HepG2 (cell line): ENCODE measurements around the gene DDX54. TPM values are rescaled to one million over a fixed set of nuclear protein-coding genes. Genes with fewer than 3 reads are reported as not detected.

ENCODE experiments used
- FLYWCH1 ChIP-seq: sonication (generic); formaldehyde crosslinking; IDR thresholded peaks from 2 replicates; pipeline ENCODE4 v1.8.1; 2023; ENCODE audit warnings: mild to moderate bottlenecking, missing genetic modification reagents
- RAD51 ChIP-seq: fragments of 450-650 bp; IDR thresholded peaks from 2 replicates; pipeline ENCODE4 v1.6.1; 2016; ENCODE audit warnings: borderline replicate concordance
- ZNF619 ChIP-seq: sonication (generic); formaldehyde crosslinking; IDR thresholded peaks from 2 replicates; pipeline ENCODE4 v1.4.0; 2020; ENCODE audit warnings: mild to moderate bottlenecking, missing genetic modification reagents
- polyA plus RNA-seq, 8 experiments: library from polyadenylated mRNA; depleted of rRNA in 3 of 8; stranded (reverse) in 7 of 8; unstranded in 1 of 8; fragments of >200 nt; fragmentation: Illumina TruSeq in 4 of 8; extraction: Trizol in 4 of 8; gene quantifications; 2 replicates each; pipeline versions ENCODE4 v1.2.1 to v1.2.3, GENCODE V29; 2011 to 2016; ENCODE audit warnings: low read depth in 4 of 8, missing spikeins in 1 of 8, mixed read lengths in 1 of 8; ENCODE audit not compliant: insufficient read depth in 1 of 8
- total RNA-seq, 5 experiments: library from RNA; depleted of rRNA; stranded (reverse); fragments of >200 nt; fragmentation: Illumina TruSeq; extraction: Trizol; gene quantifications; 2 replicates each; pipeline ENCODE4 v1.2.3, GENCODE V29; 2016; ENCODE audit warnings: low read depth in 1 of 5
- TF ChIP-seq, protein P1 (sequence below): conservative IDR thresholded peaks from 2 replicates; pipeline ENCODE4 v1.6.1; 2018; ENCODE audit warnings: missing genetic modification reagents
- TF ChIP-seq, protein P2 (sequence below): sonication (generic); formaldehyde crosslinking; IDR thresholded peaks from 2 replicates; pipeline ENCODE4 v1.8.1; 2023; ENCODE audit warnings: missing genetic modification reagents, inconsistent platforms, borderline replicate concordance
- TF ChIP-seq, protein P3 (sequence below), 2 experiments: sonication (generic) in 1 of 2; formaldehyde crosslinking in 1 of 2; IDR thresholded peaks; 2 replicates each; pipeline versions ENCODE4 v1.4.0 to v1.6.1; 2016 to 2020; ENCODE audit warnings: borderline replicate concordance in 1 of 2, low read depth in 1 of 2, mild to moderate bottlenecking in 1 of 2, missing genetic modification reagents in 1 of 2
- TF ChIP-seq, protein P4 (sequence below): sonication (generic); formaldehyde crosslinking; IDR thresholded peaks from 2 replicates; pipeline ENCODE4 v1.8.1; 2023; ENCODE audit warnings: mild to moderate bottlenecking, missing genetic modification reagents
- TF ChIP-seq, protein P5 (sequence below): sonication (generic); formaldehyde crosslinking; IDR thresholded peaks from 2 replicates; pipeline ENCODE4 v1.5.1; 2020; ENCODE audit warnings: mild to moderate bottlenecking, missing genetic modification reagents, borderline replicate concordance
- TF ChIP-seq, protein P6 (sequence below): sonication (generic); formaldehyde crosslinking; IDR thresholded peaks from 2 replicates; pipeline ENCODE4 v1.4.0; 2020; ENCODE audit warnings: missing genetic modification reagents

Gene DDX54
- total and polyA plus RNA-seq, 2 of the 13 experiments (the other 11 are each of a cell fraction or from before 2014, with no cell fraction given): 59.7 to 61.1 TPM

DNA sequence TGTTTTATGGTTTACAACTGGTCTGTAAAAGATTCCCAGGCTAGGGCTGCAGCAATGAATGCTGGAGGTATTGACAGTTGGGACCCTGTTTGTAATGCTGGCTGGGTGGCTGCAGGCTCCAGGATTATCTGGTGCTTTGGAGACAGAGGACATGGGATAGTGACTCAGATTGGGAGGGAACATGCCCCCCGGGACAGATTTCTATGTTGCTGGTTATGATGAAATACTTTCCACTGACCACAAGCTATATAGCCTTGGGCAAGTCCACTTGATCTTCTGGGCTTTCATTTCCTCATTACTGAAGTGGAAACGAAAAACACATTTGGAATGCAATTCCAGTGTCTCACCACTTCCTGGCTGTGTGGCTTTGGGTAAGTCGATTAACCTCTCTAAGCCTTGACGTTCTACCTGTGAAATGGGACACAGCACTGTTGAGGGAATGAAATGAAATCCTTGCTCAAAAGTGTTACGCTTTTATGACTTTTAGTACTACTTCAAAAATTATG is 29.7 kb upstream of the DDX54 start (continued):
- TF ChIP-seq, protein P1, sequence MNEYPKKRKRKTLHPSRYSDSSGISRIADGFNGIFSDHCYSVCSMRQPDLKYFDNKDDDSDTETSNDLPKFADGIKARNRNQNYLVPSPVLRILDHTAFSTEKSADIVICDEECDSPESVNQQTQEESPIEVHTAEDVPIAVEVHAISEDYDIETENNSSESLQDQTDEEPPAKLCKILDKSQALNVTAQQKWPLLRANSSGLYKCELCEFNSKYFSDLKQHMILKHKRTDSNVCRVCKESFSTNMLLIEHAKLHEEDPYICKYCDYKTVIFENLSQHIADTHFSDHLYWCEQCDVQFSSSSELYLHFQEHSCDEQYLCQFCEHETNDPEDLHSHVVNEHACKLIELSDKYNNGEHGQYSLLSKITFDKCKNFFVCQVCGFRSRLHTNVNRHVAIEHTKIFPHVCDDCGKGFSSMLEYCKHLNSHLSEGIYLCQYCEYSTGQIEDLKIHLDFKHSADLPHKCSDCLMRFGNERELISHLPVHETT (CRISPR knock-in tag): no peak
- TF ChIP-seq ZNF619 (CRISPR knock-in tag): no peak
- TF ChIP-seq, protein P2, sequence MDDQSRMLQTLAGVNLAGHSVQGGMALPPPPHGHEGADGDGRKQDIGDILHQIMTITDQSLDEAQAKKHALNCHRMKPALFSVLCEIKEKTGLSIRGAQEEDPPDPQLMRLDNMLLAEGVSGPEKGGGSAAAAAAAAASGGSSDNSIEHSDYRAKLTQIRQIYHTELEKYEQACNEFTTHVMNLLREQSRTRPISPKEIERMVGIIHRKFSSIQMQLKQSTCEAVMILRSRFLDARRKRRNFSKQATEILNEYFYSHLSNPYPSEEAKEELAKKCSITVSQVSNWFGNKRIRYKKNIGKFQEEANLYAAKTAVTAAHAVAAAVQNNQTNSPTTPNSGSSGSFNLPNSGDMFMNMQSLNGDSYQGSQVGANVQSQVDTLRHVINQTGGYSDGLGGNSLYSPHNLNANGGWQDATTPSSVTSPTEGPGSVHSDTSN: no peak
- TF ChIP-seq, protein P3, sequence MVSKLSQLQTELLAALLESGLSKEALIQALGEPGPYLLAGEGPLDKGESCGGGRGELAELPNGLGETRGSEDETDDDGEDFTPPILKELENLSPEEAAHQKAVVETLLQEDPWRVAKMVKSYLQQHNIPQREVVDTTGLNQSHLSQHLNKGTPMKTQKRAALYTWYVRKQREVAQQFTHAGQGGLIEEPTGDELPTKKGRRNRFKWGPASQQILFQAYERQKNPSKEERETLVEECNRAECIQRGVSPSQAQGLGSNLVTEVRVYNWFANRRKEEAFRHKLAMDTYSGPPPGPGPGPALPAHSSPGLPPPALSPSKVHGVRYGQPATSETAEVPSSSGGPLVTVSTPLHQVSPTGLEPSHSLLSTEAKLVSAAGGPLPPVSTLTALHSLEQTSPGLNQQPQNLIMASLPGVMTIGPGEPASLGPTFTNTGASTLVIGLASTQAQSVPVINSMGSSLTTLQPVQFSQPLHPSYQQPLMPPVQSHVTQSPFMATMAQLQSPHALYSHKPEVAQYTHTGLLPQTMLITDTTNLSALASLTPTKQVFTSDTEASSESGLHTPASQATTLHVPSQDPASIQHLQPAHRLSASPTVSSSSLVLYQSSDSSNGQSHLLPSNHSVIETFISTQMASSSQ (IDR thresholded peaks at IDR 0.05; ENCODE audit: low read depth): no peak
- TF ChIP-seq, protein P3 (CRISPR knock-in tag; IDR thresholded peaks at IDR 0.05; ENCODE audit: borderline replicate concordance): no peak
- TF ChIP-seq, protein P4, sequence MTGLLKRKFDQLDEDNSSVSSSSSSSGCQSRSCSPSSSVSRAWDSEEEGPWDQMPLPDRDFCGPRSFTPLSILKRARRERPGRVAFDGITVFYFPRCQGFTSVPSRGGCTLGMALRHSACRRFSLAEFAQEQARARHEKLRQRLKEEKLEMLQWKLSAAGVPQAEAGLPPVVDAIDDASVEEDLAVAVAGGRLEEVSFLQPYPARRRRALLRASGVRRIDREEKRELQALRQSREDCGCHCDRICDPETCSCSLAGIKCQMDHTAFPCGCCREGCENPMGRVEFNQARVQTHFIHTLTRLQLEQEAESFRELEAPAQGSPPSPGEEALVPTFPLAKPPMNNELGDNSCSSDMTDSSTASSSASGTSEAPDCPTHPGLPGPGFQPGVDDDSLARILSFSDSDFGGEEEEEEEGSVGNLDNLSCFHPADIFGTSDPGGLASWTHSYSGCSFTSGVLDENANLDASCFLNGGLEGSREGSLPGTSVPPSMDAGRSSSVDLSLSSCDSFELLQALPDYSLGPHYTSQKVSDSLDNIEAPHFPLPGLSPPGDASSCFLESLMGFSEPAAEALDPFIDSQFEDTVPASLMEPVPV (CRISPR knock-in tag): no peak
- TF ChIP-seq, protein P5, sequence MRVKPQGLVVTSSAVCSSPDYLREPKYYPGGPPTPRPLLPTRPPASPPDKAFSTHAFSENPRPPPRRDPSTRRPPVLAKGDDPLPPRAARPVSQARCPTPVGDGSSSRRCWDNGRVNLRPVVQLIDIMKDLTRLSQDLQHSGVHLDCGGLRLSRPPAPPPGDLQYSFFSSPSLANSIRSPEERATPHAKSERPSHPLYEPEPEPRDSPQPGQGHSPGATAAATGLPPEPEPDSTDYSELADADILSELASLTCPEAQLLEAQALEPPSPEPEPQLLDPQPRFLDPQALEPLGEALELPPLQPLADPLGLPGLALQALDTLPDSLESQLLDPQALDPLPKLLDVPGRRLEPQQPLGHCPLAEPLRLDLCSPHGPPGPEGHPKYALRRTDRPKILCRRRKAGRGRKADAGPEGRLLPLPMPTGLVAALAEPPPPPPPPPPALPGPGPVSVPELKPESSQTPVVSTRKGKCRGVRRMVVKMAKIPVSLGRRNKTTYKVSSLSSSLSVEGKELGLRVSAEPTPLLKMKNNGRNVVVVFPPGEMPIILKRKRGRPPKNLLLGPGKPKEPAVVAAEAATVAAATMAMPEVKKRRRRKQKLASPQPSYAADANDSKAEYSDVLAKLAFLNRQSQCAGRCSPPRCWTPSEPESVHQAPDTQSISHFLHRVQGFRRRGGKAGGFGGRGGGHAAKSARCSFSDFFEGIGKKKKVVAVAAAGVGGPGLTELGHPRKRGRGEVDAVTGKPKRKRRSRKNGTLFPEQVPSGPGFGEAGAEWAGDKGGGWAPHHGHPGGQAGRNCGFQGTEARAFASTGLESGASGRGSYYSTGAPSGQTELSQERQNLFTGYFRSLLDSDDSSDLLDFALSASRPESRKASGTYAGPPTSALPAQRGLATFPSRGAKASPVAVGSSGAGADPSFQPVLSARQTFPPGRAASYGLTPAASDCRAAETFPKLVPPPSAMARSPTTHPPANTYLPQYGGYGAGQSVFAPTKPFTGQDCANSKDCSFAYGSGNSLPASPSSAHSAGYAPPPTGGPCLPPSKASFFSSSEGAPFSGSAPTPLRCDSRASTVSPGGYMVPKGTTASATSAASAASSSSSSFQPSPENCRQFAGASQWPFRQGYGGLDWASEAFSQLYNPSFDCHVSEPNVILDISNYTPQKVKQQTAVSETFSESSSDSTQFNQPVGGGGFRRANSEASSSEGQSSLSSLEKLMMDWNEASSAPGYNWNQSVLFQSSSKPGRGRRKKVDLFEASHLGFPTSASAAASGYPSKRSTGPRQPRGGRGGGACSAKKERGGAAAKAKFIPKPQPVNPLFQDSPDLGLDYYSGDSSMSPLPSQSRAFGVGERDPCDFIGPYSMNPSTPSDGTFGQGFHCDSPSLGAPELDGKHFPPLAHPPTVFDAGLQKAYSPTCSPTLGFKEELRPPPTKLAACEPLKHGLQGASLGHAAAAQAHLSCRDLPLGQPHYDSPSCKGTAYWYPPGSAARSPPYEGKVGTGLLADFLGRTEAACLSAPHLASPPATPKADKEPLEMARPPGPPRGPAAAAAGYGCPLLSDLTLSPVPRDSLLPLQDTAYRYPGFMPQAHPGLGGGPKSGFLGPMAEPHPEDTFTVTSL: no peak
- no peak for TF ChIP-seq RAD51
- TF ChIP-seq FLYWCH1: no peak
- TF ChIP-seq, protein P6, sequence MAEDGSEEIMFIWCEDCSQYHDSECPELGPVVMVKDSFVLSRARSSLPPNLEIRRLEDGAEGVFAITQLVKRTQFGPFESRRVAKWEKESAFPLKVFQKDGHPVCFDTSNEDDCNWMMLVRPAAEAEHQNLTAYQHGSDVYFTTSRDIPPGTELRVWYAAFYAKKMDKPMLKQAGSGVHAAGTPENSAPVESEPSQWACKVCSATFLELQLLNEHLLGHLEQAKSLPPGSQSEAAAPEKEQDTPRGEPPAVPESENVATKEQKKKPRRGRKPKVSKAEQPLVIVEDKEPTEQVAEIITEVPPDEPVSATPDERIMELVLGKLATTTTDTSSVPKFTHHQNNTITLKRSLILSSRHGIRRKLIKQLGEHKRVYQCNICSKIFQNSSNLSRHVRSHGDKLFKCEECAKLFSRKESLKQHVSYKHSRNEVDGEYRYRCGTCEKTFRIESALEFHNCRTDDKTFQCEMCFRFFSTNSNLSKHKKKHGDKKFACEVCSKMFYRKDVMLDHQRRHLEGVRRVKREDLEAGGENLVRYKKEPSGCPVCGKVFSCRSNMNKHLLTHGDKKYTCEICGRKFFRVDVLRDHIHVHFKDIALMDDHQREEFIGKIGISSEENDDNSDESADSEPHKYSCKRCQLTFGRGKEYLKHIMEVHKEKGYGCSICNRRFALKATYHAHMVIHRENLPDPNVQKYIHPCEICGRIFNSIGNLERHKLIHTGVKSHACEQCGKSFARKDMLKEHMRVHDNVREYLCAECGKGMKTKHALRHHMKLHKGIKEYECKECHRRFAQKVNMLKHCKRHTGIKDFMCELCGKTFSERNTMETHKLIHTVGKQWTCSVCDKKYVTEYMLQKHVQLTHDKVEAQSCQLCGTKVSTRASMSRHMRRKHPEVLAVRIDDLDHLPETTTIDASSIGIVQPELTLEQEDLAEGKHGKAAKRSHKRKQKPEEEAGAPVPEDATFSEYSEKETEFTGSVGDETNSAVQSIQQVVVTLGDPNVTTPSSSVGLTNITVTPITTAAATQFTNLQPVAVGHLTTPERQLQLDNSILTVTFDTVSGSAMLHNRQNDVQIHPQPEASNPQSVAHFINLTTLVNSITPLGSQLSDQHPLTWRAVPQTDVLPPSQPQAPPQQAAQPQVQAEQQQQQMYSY: no peak
